ENCODE results near the gene LRPAP1.
A peak's percentile ranks its signal among the peaks of the same experiment; 100 is the strongest.

Gene LRPAP1

GRCh38 chr4:3483471-3483921 lies 48.7 kb downstream of the LRPAP1 start:
- DNase-seq, result no peak

- no peak for DNase-seq
These were observed 49.5 kb downstream of the LRPAP1 start for GRCh38 chr4:3482707-3483106.

GRCh38 chr4:3481783-3482393 lies 50.3 kb downstream of the LRPAP1 start:
- DNase-seq, result no peak

GRCh38 chr4:3481113-3481531 lies 51.1 kb downstream of the LRPAP1 start:
- no peak for DNase-seq

GRCh38 chr4:3480528-3481112 lies 51.6 kb downstream of the LRPAP1 start:
- peak; percentile 44 for DNase-seq

- no peak for DNase-seq
These were observed 52.7 kb downstream of the LRPAP1 start for GRCh38 chr4:3479358-3480101.

- DNase-seq, result no peak
These were observed 53.5 kb downstream of the LRPAP1 start for GRCh38 chr4:3478446-3479357.

- DNase-seq, result no peak
These were observed 54.3 kb downstream of the LRPAP1 start for GRCh38 chr4:3477750-3478430.

GRCh38 chr4:3476936-3477749 lies 55.1 kb downstream of the LRPAP1 start:
- DNase-seq, result no peak

- no peak for DNase-seq
These were observed 55.9 kb downstream of the LRPAP1 start for GRCh38 chr4:3476341-3476747.

- no peak for DNase-seq
These were observed 56.4 kb downstream of the LRPAP1 start for GRCh38 chr4:3475713-3476260.

GRCh38 chr4:3475041-3475712 lies 57.0 kb downstream of the LRPAP1 start:
- no peak for DNase-seq

- DNase-seq, result no peak
These were observed 58.0 kb downstream of the LRPAP1 start for GRCh38 chr4:3473996-3474765.

- DNase-seq, result no peak
These were observed 58.9 kb downstream of the LRPAP1 start for GRCh38 chr4:3473181-3473950.

- DNase-seq, result no peak
These were observed 59.6 kb downstream of the LRPAP1 start for GRCh38 chr4:3472411-3473141.

- no peak for DNase-seq
These were observed 60.3 kb downstream of the LRPAP1 start for GRCh38 chr4:3471886-3472285.

- DNase-seq, result no peak
These were observed 61.0 kb downstream of the LRPAP1 start for GRCh38 chr4:3471098-3471760.

Data from DMS 273 treated with DMSO at 0.1 percent for 48 hours (cell line).